GM12878 (cell line): ENCODE results near the gene CITED1. TPM values are rescaled to one million over a fixed set of nuclear protein-coding genes. Genes with fewer than 3 reads are reported as not detected.

Experiments
- ATAC-seq: fragments of 200-7000 bp; cut with Tn5 transposase; 3 replicates; pipeline ENCODE4 v1.9.1; 2020; ENCODE audit warnings: mild to moderate bottlenecking, moderate library complexity
- BruUV-seq: library from RNA; stranded (reverse); fragments of 400-500 nt; replicated peaks from 2 replicates; lab custom pipeline; 2021; lab: Mats Ljungman, UMichigan
- CTCF ChIA-PET: fragments of 300-600 bp; sonication (Branson Sonifier 250); formaldehyde crosslinking; extraction: SDS; loops from one replicate; lab custom pipeline; 2021; ENCODE audit warnings: inconsistent platforms; lab: Yijun Ruan, JAX
- POLR2A ChIA-PET: fragments of 350-600 bp; formaldehyde crosslinking; extraction: SDS; loops from one replicate; lab custom pipeline; 2021; ENCODE audit warnings: inconsistent platforms; lab: Charles Lee
- RAD21 ChIA-PET: fragments of 300-600 bp; sonication (Branson Sonifier 250); formaldehyde crosslinking; loops from one replicate; lab custom pipeline; 2023; ENCODE audit warnings: antibody characterized with exemption; ENCODE audit not compliant: unreplicated experiment; lab: Charles Lee
- SMC1A ChIA-PET: fragments of 300-600 bp; sonication (Branson Sonifier 250); formaldehyde crosslinking; loops from one replicate; lab custom pipeline; 2023; ENCODE audit not compliant: unreplicated experiment, uncharacterized antibody; lab: Charles Lee
- DNase-seq: peaks from one replicate; pipeline ENCODE4 v3.0.0-alpha.2; 2011; ENCODE audit warnings: low read depth, low spot score
- FAIRE-seq: peaks from 3 replicates; lab custom pipeline; 2011; peaks lifted over from hg19 to GRCh38; lab: Jason Lieb, UNC
- H2AFZ ChIP-seq: 2 replicates; pipeline ENCODE4 v1.6.0; 2011; ENCODE audit warnings: low read depth, low read length, control low read depth; ENCODE audit not compliant: control insufficient read depth
- H3K27ac ChIP-seq: 2 replicates; pipeline ENCODE4 v1.5.1; 2011; ENCODE audit warnings: control low read depth; ENCODE audit not compliant: control insufficient read depth, insufficient read depth
- H3K27me3 ChIP-seq, 2 experiments: replicated peaks in 1 of 2; 2 replicates each; pipeline versions ENCODE4 v1.6.0 to v1.6.1; 2011; ENCODE audit warnings: low read length in 1 of 2; ENCODE audit not compliant: control insufficient read depth in 2 of 2, insufficient read depth in 2 of 2
- H3K36me3 ChIP-seq, 2 experiments: 2 replicates each; pipeline ENCODE4 v1.5.1; 2011; ENCODE audit warnings: low read length in 1 of 2; ENCODE audit not compliant: control insufficient read depth in 2 of 2, insufficient read depth in 2 of 2
- H3K4me1 ChIP-seq: 2 replicates; pipeline ENCODE4 v1.6.1; 2011; ENCODE audit warnings: mild to moderate bottlenecking, low read length, moderate library complexity, mixed read lengths; ENCODE audit not compliant: control insufficient read depth, insufficient read depth
- H3K4me2 ChIP-seq: 2 replicates; pipeline ENCODE4 v1.6.0; 2011; ENCODE audit warnings: control low read depth; ENCODE audit not compliant: control insufficient read depth, insufficient read depth
- H3K4me3 ChIP-seq: fragments of 200-600 bp; sonication (generic); 2 replicates; pipeline ENCODE4 v1.5.1; 2016
- H3K79me2 ChIP-seq: 2 replicates; pipeline ENCODE4 v1.6.0; 2011; ENCODE audit warnings: low read length; ENCODE audit not compliant: control insufficient read depth, insufficient read depth
- H3K9ac ChIP-seq: 2 replicates; pipeline ENCODE4 v1.8.0; 2011; ENCODE audit warnings: low read length, control low read depth, mixed read lengths; ENCODE audit not compliant: control insufficient read depth, insufficient read depth
- H3K9me3 ChIP-seq: replicated peaks from 3 replicates; pipeline ENCODE4 v1.5.1; 2011; ENCODE audit warnings: mild to moderate bottlenecking, low read length; ENCODE audit not compliant: control insufficient read depth, insufficient read depth
- H4K20me1 ChIP-seq: 2 replicates; pipeline ENCODE4 v1.6.0; 2011; ENCODE audit not compliant: control insufficient read depth, insufficient read depth
- EGR1 ChIP-seq, 2 experiments: IDR thresholded peaks; 1 replicate in 1 of 2; 2 replicates in 1 of 2; pipeline ENCODE4 v1.6.1; 2011 to 2012; ENCODE audit warnings: low read depth in 2 of 2, low read length in 2 of 2, borderline replicate concordance in 1 of 2, mild to moderate bottlenecking in 1 of 2, moderate library complexity in 1 of 2
- HDAC2 ChIP-seq: fragments of 200-600 bp; sonication (generic); IDR thresholded peaks from 2 replicates; pipeline ENCODE4 v1.6.1; 2017
- IKZF2 ChIP-seq, 2 experiments: fragments of 450-650 bp; IDR thresholded peaks; 2 replicates each; pipeline ENCODE4 v1.6.1; 2017; ENCODE audit warnings: mild to moderate bottlenecking in 2 of 2, moderate library complexity in 2 of 2
- MLLT1 ChIP-seq: fragments of 450-650 bp; IDR thresholded peaks from 2 replicates; pipeline ENCODE4 v1.6.1; 2016; ENCODE audit warnings: mild to moderate bottlenecking
- MYB ChIP-seq: fragments of 150-350 bp; IDR thresholded peaks from 2 replicates; pipeline ENCODE4 v1.6.1; 2014; ENCODE audit warnings: mild to moderate bottlenecking, low read depth, low read length, borderline replicate concordance
- PBX3 ChIP-seq: IDR thresholded peaks from 2 replicates; pipeline ENCODE4 v1.6.1; 2011; ENCODE audit warnings: mild to moderate bottlenecking, low read depth, low read length, moderate library complexity; ENCODE audit not compliant: insufficient replicate concordance
- PKNOX1 ChIP-seq: fragments of 450-650 bp; IDR thresholded peaks from 2 replicates; pipeline ENCODE4 v1.6.1; 2016; ENCODE audit warnings: mild to moderate bottlenecking
- POLR2AphosphoS2 ChIP-seq: IDR thresholded peaks from 2 replicates; pipeline ENCODE4 v1.6.1; 2011; ENCODE audit warnings: low read depth, mild to moderate bottlenecking, low read length, improper control_type of control experiment, moderate library complexity
- REST ChIP-seq: IDR thresholded peaks from 2 replicates; pipeline ENCODE4 v1.6.1; 2012; ENCODE audit warnings: mild to moderate bottlenecking, low read depth, low read length
- SMAD1 ChIP-seq: fragments of 450-650 bp; IDR thresholded peaks from 2 replicates; pipeline ENCODE4 v1.6.1; 2018; ENCODE audit warnings: mild to moderate bottlenecking, low read depth; ENCODE audit not compliant: partially characterized antibody
- SUPT20H ChIP-seq: IDR thresholded peaks from 2 replicates; pipeline ENCODE4 v1.6.1; 2011; ENCODE audit warnings: low read depth, mild to moderate bottlenecking, low read length, moderate library complexity, borderline replicate concordance; ENCODE audit not compliant: control insufficient read depth
- ZBED1 ChIP-seq: IDR thresholded peaks from 2 replicates; pipeline ENCODE4 v1.6.1; 2016; ENCODE audit warnings: borderline replicate concordance
- ZBTB11 ChIP-seq: fragments of 450-650 bp; formaldehyde crosslinking; IDR thresholded peaks from 2 replicates; pipeline ENCODE4 v1.5.0; 2022; ENCODE audit warnings: mild to moderate bottlenecking, missing genetic modification characterization
- WGBS: methylation state at CpG from one replicate; pipeline ENCODE4 v1.1.6; 2016; ENCODE audit warnings: low lambda C conversion rate; ENCODE audit not compliant: insufficient replicate concordance, insufficient coverage; ENCODE audit errors: missing lambda C conversion rate; 5-methylcytosine and 5-hydroxymethylcytosine counted together
- in situ Hi-C: fragments of 300-500 bp; cut with MboI; formaldehyde crosslinking; loops from 9 replicates; pipeline ENCODE4 v1.14.3; 2018; ENCODE audit warnings: mixed read lengths
- intact Hi-C: fragments of 100-400 bp; cut with micrococcal nuclease; formaldehyde crosslinking; loops from one replicate; pipeline ENCODE4 v1.14.2; 2022; ENCODE audit not compliant: unreplicated experiment
- polyA plus RNA-seq, 11 experiments: library from polyadenylated mRNA; depleted of rRNA in 4 of 11; unstranded in 6 of 11; stranded (reverse) in 5 of 11; fragments of >200 nt; fragmentation: Nextera tagmentation in 4 of 11; fragmentation: Illumina TruSeq in 1 of 11; extraction: Ambion mirVana in 4 of 11; extraction: Trizol in 1 of 11; gene quantifications; 1 replicate in 1 of 11; 2 replicates in 10 of 11; pipeline versions ENCODE4 v1.2.1 to v1.2.3, GENCODE V29; 2011 to 2016; ENCODE audit warnings: inconsistent platforms in 2 of 11, missing spikeins in 2 of 11, low read depth in 1 of 11
- total RNA-seq, 4 experiments: library from RNA; depleted of rRNA in 3 of 4; stranded (reverse); fragments of >200 nt in 3 of 4; fragmentation: Illumina TruSeq in 1 of 4; extraction: Trizol in 1 of 4; gene quantifications; 2 replicates each; pipeline versions ENCODE4 v1.2.1 to v1.2.3, GENCODE V29; 2013 to 2021

CITED1 gene
- total and polyA plus RNA-seq, 10 of the 15 experiments (the other 5 are each of a cell fraction or from before 2014, with no cell fraction given) = 0.56 TPM; not detected in 9

- BruUV-seq = no TSS peak
- no peak for FAIRE-seq
- WGBS = 68% methylated on average over 7 of the region's 7 CpGs
- H3K4me1 ChIP-seq = no peaks in the 10 kb centered on the region
- in situ Hi-C loops = no loop called here
- no peaks in the 10 kb centered on the region for H3K36me3 ChIP-seq
- intact Hi-C loops = no loop called here
- CTCF ChIA-PET = interaction anchor here (0.9 to 1.1 kb wide), 2 partner anchors 15 to 16 kb away, joined by 3 read pairs; partner anchors contain the start of gene RPS4X
- POLR2A ChIA-PET = no interaction called here
- no peak for DNase-seq
- peaks cover 0 to 2% of the 10 kb centered on the region in 2 experiments; a peak in 2 of 4 replicates for H3K27me3 ChIP-seq
- H3K79me2 ChIP-seq = no peaks in the 10 kb centered on the region
- RAD21 ChIA-PET = no interaction called here
- no peak for ATAC-seq
- H3K4me3 ChIP-seq = no peak overlapping the region
- no peak overlapping the region for H2AFZ ChIP-seq
- no peaks in the 10 kb centered on the region for H3K9me3 ChIP-seq
- no peak overlapping the region for H3K9ac ChIP-seq
- H3K27ac ChIP-seq = no peak overlapping the region
- no peaks in the 10 kb centered on the region for H4K20me1 ChIP-seq
- no peak overlapping the region for H3K4me2 ChIP-seq
- SMC1A ChIA-PET = no interaction called here
- TF ChIP-seq PBX3 (no peak), HDAC2 (no peak), PKNOX1 (no peak), MLLT1 (no peak), POLR2AphosphoS2 (no peak), ZBTB11 (no peak), IKZF2 (IDR thresholded peaks at IDR 0.05) (no peak), SUPT20H (no peak), EGR1 (IDR thresholded peaks at IDR 0.05; ENCODE audit: borderline replicate concordance in 1 of 2, low read depth in 2 of 2, low read length in 2 of 2) (no peak), SMAD1 (no peak), REST (no peak), ZBED1 (no peak), MYB (no peak)
These were observed 43.6 kb downstream of the CITED1 start for GRCh38 chrX:72262077-72262476.
